Keratinocyte (primary cell): ENCODE results near the gene SLC1A5. TPM values are rescaled to one million over a fixed set of nuclear protein-coding genes. Genes with fewer than 3 reads are reported as not detected.

ENCODE experiments used
- DNase-seq: peaks from one replicate; pipeline ENCODE4 v3.0.0-alpha.2; 2011; ENCODE audit warnings: low read depth, missing footprints, low spot score
- FAIRE-seq: peaks from 2 replicates; lab custom pipeline; 2011; peaks lifted over from hg19 to GRCh38; lab: Jason Lieb, UNC
- H2AFZ ChIP-seq: 2 replicates; pipeline ENCODE4 v1.6.0; 2012; ENCODE audit warnings: low read length, control low read depth, inconsistent platforms; ENCODE audit not compliant: control insufficient read depth
- H3K27ac ChIP-seq: 2 replicates; pipeline ENCODE4 v1.5.1; 2011; ENCODE audit warnings: low read length; ENCODE audit not compliant: control insufficient read depth, insufficient read depth
- H3K27me3 ChIP-seq: 3 replicates; pipeline ENCODE4 v1.6.0; 2011; ENCODE audit warnings: low read length; ENCODE audit not compliant: control insufficient read depth, insufficient read depth; ENCODE audit errors: extremely low read depth
- H3K36me3 ChIP-seq, 2 experiments: 2 replicates in 1 of 2; 3 replicates in 1 of 2; pipeline ENCODE4 v1.5.1; 2011; ENCODE audit warnings: low read length in 2 of 2, mild to moderate bottlenecking in 1 of 2; ENCODE audit not compliant: control insufficient read depth in 2 of 2, insufficient read depth in 2 of 2; ENCODE audit errors: extremely low read depth in 1 of 2
- H3K4me1 ChIP-seq: 3 replicates; pipeline ENCODE4 v1.5.1; 2011; ENCODE audit warnings: low read length; ENCODE audit not compliant: control insufficient read depth, insufficient read depth; ENCODE audit errors: extremely low read depth
- H3K4me2 ChIP-seq: 3 replicates; pipeline ENCODE4 v1.6.0; 2011; ENCODE audit warnings: low read depth, low read length; ENCODE audit not compliant: control insufficient read depth, insufficient read depth; ENCODE audit errors: extremely low read depth
- H3K4me3 ChIP-seq, 3 experiments: fragments of 200-600 bp in 1 of 3; sonication (generic) in 1 of 3; 2 replicates in 2 of 3; 3 replicates in 1 of 3; pipeline ENCODE4 v1.5.1; 2011 to 2016; ENCODE audit warnings: low read length in 3 of 3, mild to moderate bottlenecking in 3 of 3, control low read depth in 2 of 3, inconsistent platforms in 1 of 3, low read depth in 1 of 3, mixed read lengths in 1 of 3, mixed run types in 1 of 3, moderate library complexity in 1 of 3; ENCODE audit not compliant: control insufficient read depth in 2 of 3, insufficient read depth in 2 of 3; ENCODE audit errors: extremely low read depth in 1 of 3
- H3K79me2 ChIP-seq: 2 replicates; pipeline ENCODE4 v1.6.0; 2012; ENCODE audit warnings: low read length; ENCODE audit not compliant: control insufficient read depth, insufficient read depth
- H3K9ac ChIP-seq: 3 replicates; pipeline ENCODE4 v1.6.0; 2011; ENCODE audit warnings: low read length; ENCODE audit not compliant: control insufficient read depth, insufficient read depth; ENCODE audit errors: extremely low read depth
- H3K9me1 ChIP-seq: 3 replicates; pipeline ENCODE4 v1.6.0; 2011; ENCODE audit warnings: low read length; ENCODE audit not compliant: control insufficient read depth, insufficient read depth; ENCODE audit errors: extremely low read depth
- H3K9me3 ChIP-seq: 2 replicates; pipeline ENCODE4 v1.5.1; 2012; ENCODE audit warnings: low read depth, low read length; ENCODE audit not compliant: control insufficient read depth
- H4K20me1 ChIP-seq: 3 replicates; pipeline ENCODE4 v1.6.0; 2011; ENCODE audit warnings: low read length; ENCODE audit not compliant: control insufficient read depth, insufficient read depth; ENCODE audit errors: extremely low read depth
- CTCF ChIP-seq, 3 experiments: IDR thresholded peaks in 1 of 3; conservative IDR thresholded peaks in 1 of 3; optimal IDR thresholded peaks in 1 of 3; 2 replicates in 2 of 3; 3 replicates in 1 of 3; pipeline versions ENCODE3 to v1.5.1; 2011; ENCODE audit warnings: low read length in 3 of 3, mild to moderate bottlenecking in 3 of 3, moderate library complexity in 2 of 3, control low read depth in 1 of 3, inconsistent platforms in 1 of 3; ENCODE audit not compliant: insufficient read depth in 2 of 3; ENCODE audit errors: extremely low read depth in 1 of 3
- EZH2 ChIP-seq: IDR thresholded peaks from one replicate; pipeline ENCODE4 v1.6.1; 2012; ENCODE audit warnings: inconsistent platforms, mild to moderate bottlenecking, low read length, moderate library complexity
- dilution Hi-C: fragments of 300-500 bp; cut with MboI; formaldehyde crosslinking; loops from one replicate; pipeline ENCODE4 v1.7.0; 2020; ENCODE audit warnings: low sequenced_read_pairs; ENCODE audit not compliant: extremely low pct_ligation_motif_present
- polyA plus RNA-seq, 5 experiments: library from polyadenylated mRNA; depleted of rRNA in 3 of 5; stranded (reverse) in 3 of 5; stranded (forward) in 1 of 5; unstranded in 1 of 5; fragments of >200 nt; gene quantifications; 1 replicate in 1 of 5; 2 replicates in 3 of 5; 3 replicates in 1 of 5; pipeline versions ENCODE4 v1.2.1 to v1.2.3, GENCODE V29; 2011 to 2012; ENCODE audit warnings: missing spikeins in 2 of 5, low read depth in 1 of 5, low replicate concordance in 1 of 5

Gene SLC1A5
- polyA plus RNA-seq, 1 donor (not counting 4 experiments of a cell fraction or from before 2014, with no cell fraction given): 90.4 TPM

- H3K9ac ChIP-seq: no peak overlapping the region
- FAIRE-seq: no peak
- dilution Hi-C loops: no loop called here
These were observed 977 bp upstream of the SLC1A5 start for GRCh38 chr19:46789371-46789770.

GRCh38 chr19:46788968-46789338, 559 bp upstream of the SLC1A5 start:
- Histone ChIP-seq H3K4me3 (no peak overlapping the region), H3K9me1 (no peaks in the 10 kb centered on the region), H3K36me3 (peaks cover 0 to 22% of the 10 kb centered on the region in 2 experiments), H3K4me2 (no peak overlapping the region), H3K9me3 (no peaks in the 10 kb centered on the region), H3K4me1 (peaks cover 28% of the 10 kb centered on the region), H3K27me3 (no peaks in the 10 kb centered on the region), H2AFZ (no peak overlapping the region), H4K20me1 (no peaks in the 10 kb centered on the region), H3K27ac (no peak overlapping the region), H3K79me2 (peaks cover 43% of the 10 kb centered on the region), H3K9ac (no peak overlapping the region)
- dilution Hi-C loops: no loop called here
- TF ChIP-seq EZH2 (no peak), CTCF (optimal IDR thresholded peaks at IDR 0.05 in 1 of 3, IDR thresholded peaks at IDR 0.05 in 1 of 3, conservative IDR thresholded peaks at IDR 0.05 in 1 of 3; ENCODE audit: extremely low read depth in 1 of 3, insufficient read depth in 2 of 3, low read length in 3 of 3) (no peak)
- DNase-seq (no peak), FAIRE-seq (no peak)

More at GRCh38 chr19:46789371-46789770, 977 bp upstream of the SLC1A5 start:
- Histone ChIP-seq H3K27me3 (no peaks in the 10 kb centered on the region), H3K79me2 (peaks cover 38% of the 10 kb centered on the region), H4K20me1 (no peaks in the 10 kb centered on the region), H3K27ac (no peak overlapping the region), H3K4me3 (no peak overlapping the region), H2AFZ (no peak overlapping the region), H3K4me2 (no peak overlapping the region), H3K9me3 (no peaks in the 10 kb centered on the region), H3K9me1 (no peaks in the 10 kb centered on the region), H3K36me3 (peaks cover 0 to 18% of the 10 kb centered on the region in 2 experiments), H3K4me1 (peaks cover 24% of the 10 kb centered on the region)
- no peak for DNase-seq
- TF ChIP-seq CTCF (optimal IDR thresholded peaks at IDR 0.05 in 1 of 3, IDR thresholded peaks at IDR 0.05 in 1 of 3, conservative IDR thresholded peaks at IDR 0.05 in 1 of 3; ENCODE audit: extremely low read depth in 1 of 3, insufficient read depth in 2 of 3, low read length in 3 of 3) (no peak), EZH2 (no peak)
